Stimulated activated CD4-positive, alpha-beta T cell treated with anti-CD3 and anti-CD28 coated beads, Interleukin-4, amount 100 ng/mL, for 48 hours (primary cell): ENCODE measurements around the gene RNF19B.
"Not testable (repeated sequence)": the region's sequence is repeated elsewhere in the genome, so short reads cannot be mapped to it uniquely, and the experiment has no call there.

Source experiments
- DNase-seq, 2 donors: peaks; one replicate each; pipeline ENCODE4 v3.0.0-alpha.2; 2020; ENCODE audit warnings: low read depth in 2 of 2

The RNF19B gene

GRCh38 chr1:32992489-32993323 is 28.1 kb upstream of the RNF19B start:
- peak; percentile 53 to 79 for DNase-seq

- DNase-seq: no peak
Observed at GRCh38 chr1:32991819-32992488, 27.3 kb upstream of the RNF19B start.

- DNase-seq: no peak
Observed at GRCh38 chr1:32991386-32991785, 26.8 kb upstream of the RNF19B start.

- DNase-seq: no peak
Observed at GRCh38 chr1:32990887-32991286, 26.3 kb upstream of the RNF19B start.

GRCh38 chr1:32989160-32990050 is 24.8 kb upstream of the RNF19B start:
- peak; percentile 40 to 61 for DNase-seq

- no peak for DNase-seq
Observed at GRCh38 chr1:32988665-32989064, 24.1 kb upstream of the RNF19B start.

- no peak for DNase-seq
Observed at GRCh38 chr1:32985226-32985625, 20.6 kb upstream of the RNF19B start.

GRCh38 chr1:32984455-32985171 is 20.0 kb upstream of the RNF19B start:
- peak in 1 of 2 donors; percentile 24 for DNase-seq

- DNase-seq: no peak
Observed at GRCh38 chr1:32984090-32984454, 19.5 kb upstream of the RNF19B start.

GRCh38 chr1:32983020-32983419 is 18.4 kb upstream of the RNF19B start:
- DNase-seq: no peak

- peak; percentile 31 to 55 for DNase-seq
Observed at GRCh38 chr1:32981003-32981901, 16.6 kb upstream of the RNF19B start.

GRCh38 chr1:32980080-32980479 is 15.5 kb upstream of the RNF19B start:
- DNase-seq: no peak

- no peak for DNase-seq
Observed at GRCh38 chr1:32978854-32979253, 14.2 kb upstream of the RNF19B start.

GRCh38 chr1:32977546-32978087 is 13.0 kb upstream of the RNF19B start:
- no peak for DNase-seq

- not testable (repeated sequence) for DNase-seq
Observed at GRCh38 chr1:32975055-32975454, 10.4 kb upstream of the RNF19B start.

- not testable (repeated sequence) for DNase-seq
Observed at GRCh38 chr1:32973458-32973857, 8.8 kb upstream of the RNF19B start.

GRCh38 chr1:32972814-32973428 is 8.3 kb upstream of the RNF19B start:
- DNase-seq: no peak

- no peak for DNase-seq
Observed at GRCh38 chr1:32971576-32971975, 7.0 kb upstream of the RNF19B start.

GRCh38 chr1:32971156-32971555 is 6.5 kb upstream of the RNF19B start:
- DNase-seq: no peak

GRCh38 chr1:32969566-32969965 is 5.0 kb upstream of the RNF19B start:
- DNase-seq: no peak
